GM18499 (cell line): ENCODE data around the gene CEACAM8.
"Not testable (repeated sequence)": the region's sequence is repeated elsewhere in the genome, so short reads cannot be mapped to it uniquely, and the experiment has no call there.

Experiments used
- ATAC-seq: cut with Tn5 transposase; IDR thresholded peaks from one replicate; pipeline ENCODE4 v1.9.1; 2021; ENCODE audit warnings: moderate number of reproducible peaks; ENCODE audit not compliant: insufficient read depth, unreplicated experiment

Gene CEACAM8

GRCh38 chr19:42576241-42576640, 18.5 kb downstream of the CEACAM8 start:
- ATAC-seq, result no peak

DNA sequence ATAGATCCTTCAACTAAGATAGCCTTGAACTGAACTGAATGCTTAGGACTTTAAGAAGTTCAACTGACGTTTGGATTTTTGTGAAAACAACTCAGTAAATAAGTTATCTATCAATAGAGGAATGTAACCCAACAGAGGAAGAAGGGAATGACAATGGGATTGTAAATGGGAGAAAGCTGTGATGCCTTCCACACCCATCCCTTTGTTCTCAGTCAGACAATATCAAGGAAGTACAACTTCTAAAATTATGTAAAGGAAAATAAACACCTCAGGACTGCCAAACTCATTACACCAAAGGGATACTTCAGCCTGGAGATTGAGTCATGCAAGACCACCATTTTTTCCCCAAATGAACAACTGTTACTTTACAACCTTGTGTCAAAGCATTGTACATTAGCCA, 21.1 kb downstream of the CEACAM8 start:
- ATAC-seq, result no peak

- no peak for ATAC-seq
Observed at GRCh38 chr19:42571116-42571515, 23.6 kb downstream of the CEACAM8 start.

DNA sequence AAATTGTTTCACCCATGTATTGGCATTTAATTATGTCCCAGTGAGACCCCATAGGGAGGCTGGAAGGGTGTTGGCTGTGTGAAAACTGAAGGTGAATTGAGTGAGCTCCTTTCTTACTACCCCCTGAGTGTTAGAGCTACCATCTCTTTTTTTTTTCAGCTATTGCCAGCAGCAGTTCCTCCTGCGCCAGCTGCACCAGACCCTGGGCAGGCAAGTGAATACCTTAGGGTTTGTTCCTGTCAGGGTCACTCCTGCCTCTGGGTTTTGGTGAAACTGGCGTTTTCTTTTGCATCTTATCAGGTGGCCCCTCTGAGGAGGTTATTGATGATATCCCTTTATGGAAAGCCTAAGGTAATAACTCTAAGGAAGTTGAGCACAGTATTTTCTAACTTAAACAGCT, 25.5 kb downstream of the CEACAM8 start:
- ATAC-seq, result no peak

DNA sequence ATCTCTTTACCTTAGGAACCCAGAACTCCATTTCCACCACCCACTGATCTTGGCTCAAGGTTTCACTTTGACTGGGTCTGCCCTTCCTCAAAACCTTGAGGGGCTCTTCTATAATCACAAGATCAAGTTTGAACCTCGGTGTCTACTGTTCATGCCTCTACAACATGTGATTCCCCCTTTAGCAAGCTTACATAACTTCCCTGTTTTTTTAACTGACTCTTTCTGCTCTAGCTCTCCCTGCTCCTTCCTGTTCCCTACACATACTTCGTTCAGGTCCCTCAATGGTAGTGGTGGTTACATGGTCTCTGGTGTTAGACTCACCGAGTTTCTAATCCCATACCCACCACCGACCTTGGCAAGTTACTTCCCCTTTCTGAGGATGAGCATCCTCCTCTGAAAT, 26.7 kb downstream of the CEACAM8 start:
- ATAC-seq, result no peak

- no peak for ATAC-seq
Observed at GRCh38 chr19:42567567-42567966, 27.2 kb downstream of the CEACAM8 start.

- no peak for ATAC-seq
Observed at GRCh38 chr19:42563352-42564210, 31.1 kb downstream of the CEACAM8 start.

- ATAC-seq, result no peak
Observed at GRCh38 chr19:42561512-42561911, 33.2 kb downstream of the CEACAM8 start.

GRCh38 chr19:42560731-42561130, 34.0 kb downstream of the CEACAM8 start:
- no peak for ATAC-seq

GRCh38 chr19:42558450-42559150, 36.1 kb downstream of the CEACAM8 start:
- ATAC-seq, result no peak

GRCh38 chr19:42557386-42557871, 37.3 kb downstream of the CEACAM8 start:
- ATAC-seq, result not testable (repeated sequence)

DNA sequence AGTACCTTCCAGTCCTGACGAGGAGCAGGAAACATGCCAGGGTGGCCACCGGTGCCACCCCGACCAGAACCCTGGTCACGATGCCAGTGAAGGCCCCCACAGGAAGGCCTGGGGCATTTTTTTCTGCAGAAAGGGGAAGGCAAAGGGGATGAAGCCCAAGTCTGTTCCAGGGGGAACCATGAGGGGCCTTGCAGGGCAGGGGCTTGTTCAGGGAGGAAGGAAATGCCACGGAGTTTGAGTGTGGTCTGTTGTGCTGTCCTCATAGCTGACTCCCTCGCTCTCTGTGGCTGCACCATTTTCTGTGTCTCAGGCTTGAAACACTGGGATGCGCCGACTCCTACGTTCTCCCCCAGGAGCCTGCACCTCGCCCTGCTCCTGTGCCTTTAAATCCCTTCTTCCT, 38.9 kb downstream of the CEACAM8 start:
- ATAC-seq, result no peak

- no peak for ATAC-seq
Observed at GRCh38 chr19:42555317-42555716, 39.4 kb downstream of the CEACAM8 start.

DNA sequence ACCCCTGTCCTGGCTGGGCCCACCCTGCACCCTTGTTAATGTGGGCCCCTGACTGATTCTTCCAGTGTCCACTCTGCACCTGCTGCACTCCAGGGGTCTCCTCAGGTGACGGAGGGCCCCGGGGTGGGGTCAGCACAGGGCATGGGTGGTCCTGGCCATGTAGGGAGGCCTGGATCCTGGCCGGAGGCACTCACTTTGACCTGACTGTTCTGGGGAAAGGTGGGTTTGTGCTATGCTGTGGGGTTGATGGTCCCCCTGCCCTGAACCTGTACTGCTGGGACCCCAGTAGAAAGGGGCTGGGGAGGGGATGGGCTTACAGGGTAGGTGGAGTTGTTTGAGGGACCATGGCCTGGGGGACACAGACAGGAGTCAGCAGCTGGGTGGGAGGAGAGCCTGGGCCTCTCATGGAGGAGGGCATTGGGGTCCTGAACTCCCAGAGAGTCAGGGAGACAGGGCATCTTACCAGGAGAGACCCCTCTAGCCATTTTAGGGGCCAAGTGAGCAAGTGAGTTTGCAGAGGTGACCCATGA, 40.6 kb downstream of the CEACAM8 start:
- no peak for ATAC-seq

- no peak for ATAC-seq
Observed at GRCh38 chr19:42553292-42554045, 41.3 kb downstream of the CEACAM8 start.

DNA sequence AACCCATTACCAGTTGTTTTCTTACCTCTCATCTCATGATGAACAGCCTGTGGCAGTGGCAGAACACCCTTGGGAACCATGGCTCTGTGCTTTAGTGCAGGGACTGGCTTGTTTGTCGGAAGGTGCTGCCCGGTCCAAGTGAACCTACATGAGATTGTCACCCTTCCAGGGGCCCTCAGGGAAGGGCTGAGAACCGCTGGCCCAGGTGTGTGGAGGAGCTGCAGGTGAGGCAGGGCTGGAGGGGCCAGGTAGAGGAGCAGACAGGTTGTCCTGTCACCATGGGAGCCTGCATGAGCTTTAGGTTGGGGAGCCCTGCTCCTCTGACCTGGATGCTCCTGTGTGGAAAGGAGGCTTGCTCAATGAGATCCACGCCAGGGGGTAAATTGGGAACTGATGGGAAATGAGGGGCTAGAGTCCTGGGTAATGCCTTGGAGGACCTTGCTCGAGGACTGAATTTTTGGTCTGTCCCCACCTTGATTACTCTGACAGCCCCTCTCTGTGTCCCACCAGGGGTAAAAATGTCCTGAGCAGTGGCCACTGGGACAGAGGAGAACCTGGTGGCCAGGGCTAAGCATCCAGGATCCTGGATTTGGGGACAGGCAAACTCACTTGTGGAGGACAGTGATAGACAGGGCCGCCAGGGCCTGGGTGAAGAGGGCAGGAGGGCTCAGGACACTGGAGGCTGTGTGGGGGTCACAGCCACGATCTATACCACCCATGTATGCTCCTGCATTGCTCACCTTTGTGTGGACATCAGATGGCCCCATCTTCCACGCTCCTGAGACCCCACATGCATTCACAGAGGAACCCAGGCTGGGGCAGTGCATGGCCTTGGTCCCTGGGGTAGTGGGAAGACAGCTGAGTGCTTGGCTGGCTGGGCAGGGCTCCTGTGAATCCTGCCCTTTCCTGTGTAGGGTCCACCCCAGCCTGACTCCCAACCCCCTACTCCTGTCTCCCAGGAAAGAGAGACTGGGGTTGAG, 42.3 kb downstream of the CEACAM8 start:
- ATAC-seq, result no peak

GRCh38 chr19:42550521-42550920, 44.2 kb downstream of the CEACAM8 start:
- ATAC-seq, result not testable (repeated sequence)

GRCh38 chr19:42549067-42549466, 45.7 kb downstream of the CEACAM8 start:
- not testable (repeated sequence) for ATAC-seq

DNA sequence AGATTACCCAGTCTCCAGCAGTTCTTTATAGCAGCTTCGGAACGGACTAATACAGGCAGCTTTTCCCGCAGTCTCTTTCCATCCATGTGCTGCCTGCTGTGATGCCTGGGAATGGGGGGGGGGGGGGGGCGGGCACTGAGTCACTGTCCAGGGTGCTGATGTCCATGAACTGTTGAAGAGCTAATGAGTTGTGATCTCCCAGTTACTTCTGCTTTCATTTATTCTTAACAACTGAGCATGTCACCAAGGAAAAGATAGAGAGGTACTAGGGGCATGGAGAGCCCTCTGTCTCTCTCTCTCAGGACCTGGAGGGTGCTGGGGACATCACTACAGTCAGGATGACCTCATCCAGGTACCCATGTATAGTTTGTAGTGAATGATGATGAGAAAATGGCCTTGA, 46.2 kb downstream of the CEACAM8 start:
- ATAC-seq, result no peak
